CD4-positive, alpha-beta T cell treated with Interleukin-15 for 4 hours (primary cell): ENCODE data around the gene ZNF174.

Source experiments
- DNase-seq: peaks from one replicate; pipeline ENCODE4 v3.0.0-alpha.2; 2020; ENCODE audit warnings: low spot score

Gene ZNF174

GRCh38 chr16:3443108-3444031 is 42.4 kb downstream of the ZNF174 start, which contains the start of the genes NAA60 and ZNF597:
NAA60 (plus strand) TSS chr16:3443680; CDS start chr16:3476228, 32,548 bp downstream.
ZNF597 (minus strand) TSS chr16:3443504; CDS start chr16:3443153, 351 bp downstream.
- peak; percentile 88 for DNase-seq

GRCh38 chr16:3444032-3444388 is 43.0 kb downstream of the ZNF174 start:
- no peak for DNase-seq

- DNase-seq: no peak
Observed at GRCh38 chr16:3454093-3454492, 53.1 kb downstream of the ZNF174 start.

GRCh38 chr16:3454631-3455147 is 53.7 kb downstream of the ZNF174 start:
- no peak for DNase-seq

GRCh38 chr16:3457434-3458252 is 56.6 kb downstream of the ZNF174 start:
- DNase-seq: peak; percentile 88

GRCh38 chr16:3458278-3458851 is 57.4 kb downstream of the ZNF174 start:
- no peak for DNase-seq

- DNase-seq: peak; percentile 14
Observed at GRCh38 chr16:3458852-3459361, 57.9 kb downstream of the ZNF174 start.
